SK-N-MC (cell line): ENCODE measurements around the gene NAP1L4.

Experiments
- EZH2 ChIP-seq: fragments of 200-600 bp; sonication (generic); IDR thresholded peaks from one replicate; pipeline ENCODE4 v1.6.1; 2017; ENCODE audit warnings: antibody characterized with exemption
- FOXP2 ChIP-seq: optimal IDR thresholded peaks from 2 replicates; pipeline ENCODE3; 2011; ENCODE audit warnings: mild to moderate bottlenecking, moderate library complexity; ENCODE audit not compliant: insufficient read depth; ENCODE audit errors: extremely low read length, control extremely low read depth
- POLR2AphosphoS5 ChIP-seq: IDR thresholded peaks from 2 replicates; pipeline ENCODE4 v1.6.1; 2012; ENCODE audit warnings: mild to moderate bottlenecking, low read depth, low read length, borderline replicate concordance

GRCh38 chr11:2942872-2943710, 49.0 kb downstream of the NAP1L4 start:
- no peak for TF ChIP-seq POLR2AphosphoS5
- no peak for TF ChIP-seq EZH2
- TF ChIP-seq FOXP2 = no peak
